Neutrophil (primary cell): Measurements from ENCODE around the gene SLC16A3.

ENCODE experiments used
- H3K27ac ChIP-seq: fragments of 200-600 bp; sonication (generic); 2 replicates; pipeline ENCODE4 v1.5.1; 2016; ENCODE audit warnings: mild to moderate bottlenecking, moderate library complexity
- H3K27me3 ChIP-seq: fragments of 200-600 bp; sonication (generic); 2 replicates; pipeline ENCODE4 v1.6.0; 2016; ENCODE audit warnings: mild to moderate bottlenecking
- H3K36me3 ChIP-seq: fragments of 200-600 bp; sonication (generic); 2 replicates; pipeline ENCODE4 v1.5.1; 2017
- H3K4me1 ChIP-seq, 2 experiments: fragments of 200-600 bp in 1 of 2; sonication (generic) in 1 of 2; 1 replicate in 1 of 2; 2 replicates in 1 of 2; pipeline versions ENCODE4 v1.5.1 to v1.6.1; 2013 to 2016; ENCODE audit warnings: low read depth in 1 of 2, low read length in 1 of 2, mild to moderate bottlenecking in 1 of 2, moderate library complexity in 1 of 2; ENCODE audit not compliant: control insufficient read depth in 1 of 2, insufficient read depth in 1 of 2
- H3K4me3 ChIP-seq, 2 experiments: fragments of 200-600 bp in 1 of 2; sonication (generic) in 1 of 2; 1 replicate in 1 of 2; 2 replicates in 1 of 2; pipeline ENCODE4 v1.5.1; 2013 to 2016; ENCODE audit warnings: low read depth in 1 of 2, low read length in 1 of 2, mild to moderate bottlenecking in 1 of 2, moderate library complexity in 1 of 2
- H3K9me3 ChIP-seq: fragments of 200-600 bp; sonication (generic); 2 replicates; pipeline ENCODE4 v1.5.1; 2016
- CTCF ChIP-seq: fragments of 200-600 bp; sonication (generic); IDR thresholded peaks from 2 replicates; pipeline ENCODE4 v1.5.1; 2016; ENCODE audit warnings: antibody characterized with exemption

SLC16A3 gene

GRCh38 chr17:82223517-82223916, 5.3 kb upstream of the SLC16A3 start:
- no peak for TF ChIP-seq CTCF
- Histone ChIP-seq H3K36me3 (no peaks in the 10 kb centered on the region), H3K27ac (peak overlapping the region; percentile 100), H3K4me3 (peak overlapping the region; percentile 23 to 41), H3K9me3 (no peaks in the 10 kb centered on the region), H3K4me1 (peaks cover 94% of the 10 kb centered on the region in 2 experiments), H3K27me3 (no peaks in the 10 kb centered on the region)

- Histone ChIP-seq H3K36me3 (peaks cover 2% of the 10 kb centered on the region), H3K27ac (peak overlapping the region; percentile 100), H3K4me1 (peaks cover 82 to 83% of the 10 kb centered on the region in 2 experiments), H3K4me3 (no peak overlapping the region), H3K27me3 (no peaks in the 10 kb centered on the region), H3K9me3 (no peaks in the 10 kb centered on the region)
- no peak for TF ChIP-seq CTCF
Observed at GRCh38 chr17:82224666-82225065, 4.2 kb upstream of the SLC16A3 start.

- no peak overlapping the region for H3K4me3 ChIP-seq
- no peaks in the 10 kb centered on the region for H3K27me3 ChIP-seq
- no peak for TF ChIP-seq CTCF
- H3K36me3 ChIP-seq, result peaks cover 10% of the 10 kb centered on the region
- H3K4me1 ChIP-seq, result peaks cover 80 to 81% of the 10 kb centered on the region in 2 experiments
- peak overlapping the region; percentile 100 for H3K27ac ChIP-seq
- H3K9me3 ChIP-seq, result no peaks in the 10 kb centered on the region
Observed at GRCh38 chr17:82225368-82226029, 3.3 kb upstream of the SLC16A3 start.

GRCh38 chr17:82226146-82226808, 2.6 kb upstream of the SLC16A3 start:
- Histone ChIP-seq H3K27me3 (no peaks in the 10 kb centered on the region), H3K4me1 (peaks cover 74 to 77% of the 10 kb centered on the region in 2 experiments), H3K9me3 (no peaks in the 10 kb centered on the region)

More at GRCh38 chr17:82226146-82226808, 2.6 kb upstream of the SLC16A3 start:
- peaks cover 17% of the 10 kb centered on the region for H3K36me3 ChIP-seq
- no peak overlapping the region for H3K4me3 ChIP-seq
- TF ChIP-seq CTCF, result no peak
- peak overlapping the region; percentile 100 for H3K27ac ChIP-seq
